ENCODE measurements around the gene ANKRD11.
A peak's percentile ranks its signal among the peaks of the same experiment; 100 is the strongest.
"Not testable (repeated sequence)": the region's sequence is repeated elsewhere in the genome, so short reads cannot be mapped to it uniquely, and the experiment has no call there.

ANKRD11 gene

DNA sequence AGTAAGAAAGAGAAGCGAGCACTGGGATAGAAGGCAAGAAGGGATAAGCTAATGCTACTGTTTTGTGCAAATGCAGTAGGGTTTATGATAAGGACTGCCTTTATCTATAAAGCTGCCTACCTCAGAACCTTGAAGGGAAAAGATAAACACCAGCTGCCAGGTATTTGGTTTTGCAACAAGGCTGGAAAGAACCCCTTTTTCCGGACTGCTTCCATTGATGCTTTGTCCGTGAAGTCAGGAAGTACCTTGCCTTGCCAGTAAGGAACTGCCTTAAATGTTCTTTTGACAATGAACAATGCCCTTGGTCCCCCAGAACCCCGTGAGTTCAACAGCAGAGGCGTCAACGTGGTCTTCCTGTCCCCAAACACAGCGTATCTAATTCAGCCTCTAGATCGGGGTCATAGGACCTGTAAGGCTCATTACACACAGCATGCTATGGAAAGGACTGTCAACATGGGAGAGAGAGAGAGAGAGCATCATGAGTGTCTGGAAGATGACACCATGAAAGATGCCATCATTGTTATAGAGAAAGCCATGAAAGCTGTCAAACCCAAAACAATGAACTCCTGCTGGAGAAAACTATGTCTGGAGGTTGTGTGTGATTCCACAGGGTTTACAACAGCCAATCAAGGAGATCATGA lies 113.4 kb downstream of the ANKRD11 start:
- no peak for DNase-seq

DNA sequence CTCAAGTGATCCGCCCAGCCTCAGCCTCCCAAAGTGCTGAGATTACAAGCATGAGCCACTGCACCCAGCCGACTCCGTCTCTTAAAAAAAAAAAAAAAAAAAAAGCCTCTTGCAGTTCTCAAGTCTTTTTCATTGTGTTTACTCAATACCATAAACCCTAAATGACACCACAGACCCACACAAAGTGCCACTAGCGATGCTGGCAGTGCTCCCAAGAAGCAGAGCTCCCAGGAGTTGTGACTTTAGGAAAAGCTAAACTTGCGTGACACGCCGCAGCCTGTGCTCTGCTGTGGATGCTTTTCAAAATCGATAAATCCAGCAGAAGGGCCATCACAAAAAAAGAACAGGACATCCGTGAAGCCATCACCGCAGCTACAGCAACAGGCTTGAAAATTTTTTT lies 114.7 kb downstream of the ANKRD11 start:
- no peak for DNase-seq

DNA sequence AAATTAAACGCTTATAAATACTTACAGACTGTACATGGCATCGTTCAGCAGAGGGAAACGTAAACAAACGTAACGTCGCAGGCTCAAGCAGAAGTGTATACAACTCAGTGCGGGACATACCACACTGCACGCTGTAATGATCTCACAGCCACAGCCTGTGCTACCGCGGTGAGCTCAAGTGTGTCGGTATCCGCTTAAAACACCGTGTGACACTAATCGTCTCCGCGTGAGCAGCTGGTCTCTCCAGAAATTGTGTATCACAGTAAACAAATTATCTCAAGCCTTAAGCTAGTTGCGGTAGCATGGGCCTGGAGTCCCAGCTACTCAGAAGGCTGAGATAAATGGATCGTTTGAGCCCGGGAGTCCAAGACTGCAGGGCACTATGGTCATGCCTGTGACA lies 115.3 kb downstream of the ANKRD11 start:
- no peak for DNase-seq

DNA sequence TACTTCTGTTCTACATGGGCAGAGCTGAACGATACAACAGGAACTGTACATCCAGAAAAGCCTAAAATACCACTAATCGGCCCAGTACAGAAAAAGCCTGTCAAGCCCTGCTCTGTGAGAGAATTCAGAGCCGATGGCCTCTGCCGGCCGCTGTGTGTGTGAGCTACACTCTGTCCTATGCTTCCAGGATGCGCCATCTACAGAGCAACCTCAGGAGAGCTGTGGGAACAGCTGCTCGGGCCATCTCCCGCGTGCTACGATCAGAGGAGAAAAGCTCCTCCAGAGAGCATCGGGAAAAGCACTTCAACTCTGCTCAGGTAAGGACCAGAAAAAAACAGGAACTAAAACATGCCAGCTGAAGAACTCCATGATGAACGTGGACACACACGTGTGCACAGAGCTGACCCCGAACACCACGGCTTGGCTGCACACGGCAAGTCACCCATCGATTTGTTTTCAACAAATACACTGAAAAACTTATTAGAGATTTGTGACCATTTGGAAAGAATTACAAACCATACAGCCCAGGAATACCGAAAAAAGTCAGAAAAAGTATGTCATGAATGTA lies 115.9 kb downstream of the ANKRD11 start:
- DNase-seq = no peak

DNA sequence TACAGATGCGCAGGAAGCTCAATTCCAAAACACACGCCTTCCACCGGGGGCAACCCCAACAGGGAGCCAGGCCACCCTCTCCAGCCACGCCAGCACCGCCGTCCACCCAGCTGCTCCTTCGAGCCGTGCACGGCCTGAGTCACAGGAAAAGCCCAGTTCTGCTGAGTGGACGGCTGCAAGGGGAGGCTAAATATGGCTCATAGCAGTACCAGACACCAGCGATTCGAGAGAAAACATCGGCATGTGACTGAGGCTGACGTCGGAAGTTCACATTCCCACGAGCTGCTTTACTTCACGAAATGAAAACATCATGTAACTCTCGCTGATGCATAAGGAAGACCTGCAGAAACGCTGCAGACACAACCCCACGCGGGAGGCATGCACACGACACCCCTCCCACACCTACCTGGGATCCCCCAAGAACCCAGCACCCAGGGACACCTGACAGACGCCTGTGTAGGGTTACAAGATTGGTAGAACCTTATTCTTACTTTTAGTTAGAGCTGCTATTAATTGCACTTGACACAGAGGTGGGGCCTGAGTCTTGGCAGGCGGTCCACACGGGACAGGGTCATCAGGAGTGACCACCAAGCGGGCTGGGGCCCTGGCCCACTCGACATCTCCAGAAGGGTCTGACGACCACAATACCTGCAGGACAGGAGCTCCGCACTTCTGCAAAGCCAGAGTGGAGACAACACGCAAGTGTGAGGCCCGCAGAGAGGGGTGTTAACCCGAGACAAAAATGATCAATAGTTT lies 116.8 kb downstream of the ANKRD11 start:
- DNase-seq = no peak

DNA sequence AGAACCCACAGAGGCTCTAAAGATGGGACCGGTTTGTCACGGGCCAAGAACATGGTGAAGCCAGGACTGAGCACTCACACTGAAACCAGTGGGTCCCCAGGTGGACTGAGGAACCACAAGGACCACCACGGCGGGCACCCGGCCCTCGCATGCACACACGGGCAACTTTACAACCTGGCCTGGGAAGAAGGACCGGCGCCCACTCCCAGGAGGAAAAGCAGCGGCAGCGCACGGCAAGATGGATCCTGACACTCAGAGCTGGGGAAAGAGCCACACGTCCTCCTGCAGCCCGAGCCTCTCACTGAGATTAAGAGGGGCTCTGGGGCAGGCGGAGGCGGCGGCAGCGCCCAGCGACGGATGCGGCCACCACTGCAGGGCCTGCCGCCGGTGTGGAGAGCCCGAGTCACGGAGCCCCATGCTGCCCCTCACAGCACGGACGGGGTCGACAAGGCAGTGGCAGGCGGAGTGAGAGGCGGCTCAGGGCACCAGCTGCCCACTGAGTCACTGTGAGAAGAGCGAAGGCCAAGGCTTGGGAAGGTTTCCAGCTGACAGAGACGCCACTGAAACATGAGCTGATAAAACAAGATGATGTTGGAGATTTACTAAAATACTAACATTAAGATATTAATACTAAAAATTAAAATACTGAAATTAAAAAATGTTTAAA lies 118.3 kb downstream of the ANKRD11 start:
- DNase-seq = no peak

DNA sequence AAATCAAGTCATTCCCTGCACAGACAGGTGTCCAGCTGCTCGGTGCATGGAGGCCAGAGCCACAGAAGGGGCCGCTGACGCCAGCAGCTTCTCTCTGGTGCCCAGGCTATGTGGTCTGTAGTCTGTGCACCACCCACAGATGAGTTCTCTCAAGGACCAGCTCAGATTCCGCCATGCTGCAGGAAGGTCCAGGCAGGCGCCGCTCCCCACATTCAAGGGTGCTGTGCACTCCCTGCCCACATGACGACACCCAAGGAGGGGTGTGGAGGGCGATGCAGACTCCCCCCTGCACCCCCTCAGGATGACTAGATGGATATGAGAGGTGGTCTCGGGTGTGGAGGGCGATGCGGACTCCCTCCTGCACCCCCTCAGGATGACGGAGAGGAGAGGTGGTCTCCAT lies 119.0 kb downstream of the ANKRD11 start:
- no peak for DNase-seq

DNA sequence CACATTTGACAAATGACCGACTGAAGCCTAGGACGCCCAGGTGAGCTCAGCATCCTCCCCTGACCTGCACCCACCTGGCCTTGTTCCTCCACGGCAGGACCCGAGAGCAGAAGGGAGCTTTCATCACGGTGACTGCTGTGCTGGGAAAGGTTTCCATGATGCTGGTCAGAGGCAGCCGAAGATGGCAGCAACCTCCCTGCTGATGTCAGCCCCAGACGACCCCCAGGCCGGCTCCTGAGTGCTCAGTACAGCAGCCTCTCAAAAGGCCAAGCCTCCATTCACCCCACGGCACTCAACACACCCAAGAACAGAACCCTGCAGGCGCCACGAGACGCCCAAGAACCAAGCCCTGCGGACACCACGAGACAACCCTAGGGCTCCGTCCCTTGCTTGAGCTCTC lies 119.8 kb downstream of the ANKRD11 start:
- no peak for DNase-seq

DNA sequence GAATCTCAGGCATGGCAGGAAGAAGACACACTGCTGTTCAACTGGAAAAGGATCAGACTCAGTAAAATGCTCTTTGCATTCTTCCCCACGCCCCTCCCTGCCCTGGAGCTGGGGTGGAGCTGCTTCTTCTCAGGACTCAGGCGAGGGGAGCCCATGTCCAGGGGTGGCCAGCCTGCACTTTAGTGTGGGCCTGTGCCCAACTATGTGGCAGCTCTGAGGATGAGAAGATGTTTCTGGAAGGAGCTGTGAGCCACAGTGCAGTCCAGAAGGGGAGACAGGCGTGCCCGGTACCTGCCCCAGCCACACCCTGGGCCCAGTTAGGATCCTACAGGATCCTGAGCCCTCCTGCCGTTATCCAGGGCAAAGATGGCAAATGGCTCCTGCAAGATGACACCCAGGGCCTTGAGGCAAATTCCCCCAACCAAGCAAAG lies 120.3 kb downstream of the ANKRD11 start:
- DNase-seq = peak; percentile 62

DNA sequence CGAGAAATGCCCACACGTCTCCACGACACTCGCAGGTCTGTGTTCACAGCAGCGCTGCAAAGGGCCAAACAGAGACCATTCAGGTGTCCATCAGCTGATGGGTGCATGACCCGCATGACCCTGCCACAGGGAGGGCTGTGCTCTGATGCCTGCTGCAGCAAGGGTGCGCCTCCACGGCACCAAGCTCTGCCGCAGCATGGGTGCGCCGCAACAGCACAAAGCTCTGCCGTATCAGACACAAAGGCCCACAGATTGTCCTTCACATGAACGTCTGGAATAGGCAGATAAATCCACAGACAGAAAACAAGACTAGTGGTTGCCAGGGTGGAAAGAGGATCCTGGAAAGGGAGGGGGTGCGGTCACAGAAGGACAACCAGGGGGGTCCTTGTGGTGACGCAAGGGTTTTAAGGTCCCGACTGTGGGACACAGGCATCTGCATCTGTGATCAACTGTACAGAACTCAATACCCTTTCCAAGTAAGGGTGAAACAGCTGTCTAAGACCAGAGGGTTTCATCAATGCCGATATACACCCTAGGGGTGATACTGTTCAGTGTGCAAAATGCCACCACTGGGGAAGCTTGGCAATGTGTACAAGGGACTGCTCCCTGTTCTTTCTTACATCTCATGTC lies 121.0 kb downstream of the ANKRD11 start:
- no peak for DNase-seq

DNA sequence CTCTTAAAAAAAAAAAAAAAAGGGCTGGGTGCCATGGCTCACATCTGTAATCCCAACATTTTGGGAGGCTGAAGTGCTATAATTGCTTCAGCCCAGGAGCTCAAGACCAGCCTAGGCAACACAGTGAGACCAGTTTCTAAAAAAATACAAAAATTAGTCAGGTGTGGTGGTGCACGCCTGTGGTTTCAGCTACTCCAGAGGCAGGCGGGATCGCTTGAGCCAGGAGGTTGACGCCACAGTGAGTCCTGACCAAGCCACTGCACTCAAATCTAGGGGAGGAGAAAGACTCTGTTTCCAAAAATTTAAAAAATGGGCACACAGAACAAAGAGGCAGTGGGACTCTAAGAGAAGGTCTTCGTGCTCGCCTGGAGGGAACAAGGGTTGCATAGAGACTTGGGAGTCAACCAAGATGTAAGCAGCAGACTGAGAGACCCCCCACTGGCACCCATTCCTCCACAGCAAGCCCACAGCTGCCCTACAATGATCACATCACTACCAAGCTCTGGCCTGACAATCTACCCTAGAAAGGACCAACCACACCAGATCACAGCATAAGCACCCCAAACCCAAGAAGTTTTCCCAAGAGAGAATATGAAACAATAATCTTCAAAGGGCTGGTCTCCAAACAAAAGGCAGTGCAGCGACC lies 121.6 kb downstream of the ANKRD11 start:
- no peak for DNase-seq

DNA sequence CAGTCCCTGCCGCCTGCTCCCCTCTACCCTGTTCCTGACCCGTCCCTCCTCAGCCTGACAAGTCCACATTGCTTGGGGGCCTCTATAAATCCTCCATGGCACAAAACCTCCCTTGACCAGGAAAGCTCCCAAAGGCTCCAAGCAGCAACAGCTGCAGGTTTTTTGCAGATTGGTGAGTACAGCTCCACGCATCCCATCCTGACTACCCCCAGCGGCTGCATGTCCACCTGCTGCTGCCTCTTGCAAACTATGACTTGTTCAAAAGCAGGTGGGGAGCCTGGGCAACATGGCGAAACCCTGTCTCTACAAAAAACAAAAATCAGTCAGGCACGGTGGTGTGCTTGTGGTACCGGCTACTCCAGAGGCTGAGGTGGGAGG lies 122.8 kb downstream of the ANKRD11 start:
- no peak for DNase-seq

DNA sequence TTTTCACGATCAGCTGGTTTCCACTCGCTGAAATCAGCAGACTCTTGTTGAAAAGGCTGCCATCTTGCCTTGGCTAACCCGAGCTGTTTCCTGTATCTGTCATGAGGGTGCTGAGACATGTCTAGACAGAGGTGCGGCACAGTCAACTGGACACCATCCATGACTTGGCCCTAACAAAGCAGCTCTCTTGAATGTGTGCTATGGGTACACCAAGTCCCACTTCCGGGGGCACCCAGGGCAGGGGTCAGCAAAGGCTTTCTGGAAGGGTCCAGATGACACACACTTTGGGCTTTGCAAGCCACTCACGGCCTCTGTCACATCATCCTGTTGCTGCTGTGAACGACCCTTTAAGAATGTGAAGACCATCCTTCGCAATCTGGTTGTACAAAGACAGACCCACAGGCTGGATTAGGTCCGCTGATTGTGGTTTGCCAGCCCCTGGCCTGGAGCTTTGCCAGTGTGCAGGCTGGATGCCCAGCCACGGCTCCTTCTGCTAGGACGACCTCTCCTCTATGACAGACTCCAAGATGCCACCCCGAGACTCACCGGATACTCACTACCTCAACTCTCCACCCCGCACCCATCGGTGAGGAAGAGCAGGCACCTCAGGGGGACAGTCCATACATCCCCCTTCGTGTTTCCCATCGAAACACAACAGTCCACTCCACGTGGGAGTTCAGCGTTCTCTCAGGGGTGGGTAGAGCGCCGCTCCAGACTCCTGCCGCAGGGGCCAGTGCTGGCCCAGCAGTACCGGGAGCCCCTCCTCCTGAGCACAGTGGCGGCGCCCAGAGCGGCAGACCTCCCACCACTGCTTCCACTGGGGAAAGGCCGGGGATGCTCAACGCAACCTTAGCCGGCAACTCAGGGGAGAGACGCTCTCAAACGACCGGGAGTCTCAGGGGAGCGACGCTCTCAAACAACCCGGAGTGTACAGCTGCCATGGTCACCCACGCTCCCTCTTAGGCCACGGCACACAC lies 123.5 kb downstream of the ANKRD11 start:
- DNase-seq = no peak

DNA sequence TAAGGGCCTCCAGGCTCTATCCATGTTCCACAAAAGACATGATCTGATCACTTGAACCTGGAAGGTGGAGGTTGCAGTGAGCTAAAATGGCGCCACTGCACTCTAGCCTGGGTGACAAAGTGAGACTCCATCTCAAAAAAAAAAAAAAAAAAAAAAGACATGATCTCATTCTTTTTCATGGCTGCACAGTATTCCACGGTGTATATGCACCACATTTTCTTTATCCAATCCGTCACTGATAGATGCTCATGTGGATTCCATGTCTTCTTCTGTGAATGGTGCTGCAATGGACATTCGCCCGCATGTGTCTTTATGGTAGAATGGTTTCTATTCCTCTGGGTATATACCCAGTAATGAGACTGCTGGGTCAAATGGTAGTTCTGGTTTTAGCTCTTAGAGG lies 124.4 kb downstream of the ANKRD11 start:
- DNase-seq = no peak

DNA sequence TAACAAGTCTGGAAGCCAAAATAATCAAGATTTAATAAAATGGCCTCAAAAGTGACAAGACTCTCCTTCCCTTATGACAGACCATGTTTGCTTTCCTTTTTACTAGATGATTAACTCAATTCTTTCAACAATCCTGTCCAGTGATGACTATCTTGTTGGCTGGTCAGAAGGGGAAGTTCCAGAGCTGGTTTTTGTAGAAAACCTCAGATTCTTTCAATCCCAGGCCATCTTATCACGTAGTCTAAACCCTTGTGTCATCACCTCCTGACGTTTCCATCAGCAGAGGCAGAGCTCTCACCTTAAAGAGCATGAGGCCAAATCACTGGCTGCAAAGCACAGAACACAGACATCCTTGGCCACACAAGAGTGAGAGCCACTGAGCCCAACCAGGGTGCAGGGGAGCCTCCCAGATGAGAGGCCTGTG lies 125.3 kb downstream of the ANKRD11 start:
- DNase-seq = no peak

DNA sequence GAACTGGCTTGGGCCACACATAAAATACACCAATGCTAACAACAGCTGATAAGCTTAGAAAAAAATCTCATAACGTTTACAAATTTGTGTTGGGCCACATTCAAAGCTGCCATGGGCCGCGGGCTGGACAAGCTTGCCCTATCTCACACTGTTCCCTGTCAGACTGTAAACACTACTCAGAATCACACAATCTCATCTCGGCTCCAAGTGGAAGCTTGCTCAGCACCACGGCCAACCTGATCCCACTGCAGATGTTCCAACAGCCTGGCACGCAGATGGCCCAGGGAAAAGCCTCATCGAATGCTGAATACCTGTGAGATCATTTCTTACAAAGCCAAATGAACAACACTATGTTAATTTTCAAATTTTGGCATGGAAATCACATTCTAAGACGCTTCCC lies 125.8 kb downstream of the ANKRD11 start:
- no peak for DNase-seq

DNA sequence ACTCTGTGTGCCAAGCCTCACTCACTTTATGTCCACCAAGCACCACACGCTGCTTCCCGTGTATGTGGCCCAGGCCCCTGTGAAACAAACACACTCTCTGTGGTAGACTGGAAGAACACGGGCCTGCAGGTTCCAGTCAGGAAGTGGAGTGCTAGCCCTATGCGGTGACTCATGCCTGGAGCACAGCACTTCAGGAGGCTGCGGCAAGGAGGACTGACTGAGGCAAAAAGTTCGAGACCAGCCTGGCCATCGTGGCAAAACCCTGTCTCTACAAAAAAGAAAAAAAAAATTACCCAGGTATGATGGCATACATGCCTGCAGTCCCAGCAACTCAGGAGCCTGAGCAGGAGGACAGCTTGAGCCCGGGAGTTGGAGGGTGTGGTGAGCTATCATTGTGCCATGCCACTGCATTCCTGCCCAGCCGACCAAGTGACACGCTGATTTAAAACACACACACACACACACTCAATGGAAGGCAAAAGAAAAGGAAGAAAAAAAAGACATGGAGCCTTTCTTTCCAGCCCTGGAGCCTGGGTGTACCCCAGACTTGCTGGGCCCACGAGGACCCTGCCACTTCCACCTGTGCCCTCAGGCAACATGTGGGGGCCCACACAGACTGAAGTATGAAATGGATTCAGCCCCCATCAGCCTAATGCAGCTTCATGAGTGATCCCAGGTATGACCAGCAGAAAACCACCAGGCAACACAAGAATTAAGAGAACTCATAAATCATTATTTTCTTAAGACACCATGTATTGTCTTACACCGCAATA lies 126.6 kb downstream of the ANKRD11 start:
- DNase-seq = peak; percentile 77

DNA sequence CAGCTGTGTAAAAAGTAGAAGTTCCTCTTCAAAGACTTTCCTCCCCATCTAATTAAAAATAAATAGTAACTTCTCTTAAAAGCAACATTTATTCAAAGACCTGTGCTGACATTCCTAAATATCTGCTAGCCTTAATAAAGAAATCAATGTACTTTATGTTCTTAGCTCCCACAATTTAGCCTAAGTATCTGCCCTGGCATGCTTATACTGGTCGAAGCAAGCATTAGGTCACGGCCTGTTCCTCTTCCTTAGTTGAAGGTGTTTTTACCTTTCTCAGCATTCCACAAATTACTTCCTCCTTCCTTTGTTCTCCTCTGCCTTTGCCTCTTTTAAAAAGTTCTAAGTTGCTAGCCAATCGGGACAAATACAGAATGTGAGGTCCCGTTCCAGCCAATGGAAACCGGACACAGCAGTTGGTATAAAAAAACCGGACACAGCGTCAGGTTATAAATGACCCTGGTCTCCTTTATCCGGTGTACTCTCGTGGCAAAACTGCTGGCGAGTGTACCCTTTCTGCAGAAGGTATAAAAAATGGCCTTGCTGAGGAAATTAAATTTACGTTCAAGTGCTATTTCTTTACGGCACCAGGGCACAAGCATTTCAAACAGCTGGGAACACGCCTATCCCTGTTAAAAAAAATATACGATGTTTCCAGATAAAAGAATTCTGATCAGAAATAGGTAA lies 127.7 kb downstream of the ANKRD11 start:
- not testable (repeated sequence) for DNase-seq

DNA sequence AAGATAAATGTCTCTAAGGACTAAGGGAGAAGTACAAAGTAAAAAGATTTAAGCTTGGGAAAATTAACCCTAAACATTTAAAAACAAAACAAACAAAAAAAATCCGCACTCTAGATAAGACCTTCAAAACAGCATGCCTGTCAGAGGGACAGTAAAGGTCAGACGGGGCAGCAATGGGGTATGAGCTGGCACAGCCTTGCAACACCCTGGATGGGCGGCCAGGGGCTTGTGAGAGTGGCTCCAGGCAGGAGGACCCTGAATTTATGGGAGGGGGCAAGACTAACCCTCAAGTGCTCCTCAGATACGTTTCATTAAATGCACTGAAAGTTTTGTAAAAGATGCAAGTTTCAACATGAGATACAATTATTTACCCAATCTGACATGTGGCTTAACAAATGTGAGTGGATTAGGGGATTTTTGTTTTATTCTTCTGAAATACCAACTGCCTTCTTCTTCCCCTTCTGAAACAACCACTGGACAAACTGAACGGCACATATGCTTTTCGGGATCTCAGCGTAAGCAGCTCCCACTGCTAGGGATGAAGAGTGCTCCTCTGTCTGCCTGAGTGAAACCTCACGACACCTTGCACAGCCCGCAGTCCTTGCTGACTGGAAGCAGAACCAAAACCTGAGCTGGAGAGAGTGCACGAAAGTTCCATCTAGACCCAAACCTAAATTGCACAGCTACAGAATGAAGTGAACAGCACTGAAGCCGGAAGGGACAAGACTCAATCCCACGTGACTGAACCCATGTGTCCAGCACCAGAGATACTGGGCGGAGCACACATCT lies 128.4 kb downstream of the ANKRD11 start:
- DNase-seq = no peak

Measured in 8988T (cell line).